Upper lobe of left lung (tissue), 4 donors: ENCODE results near the gene ANKLE2.

Experiments used
- CTCF ChIP-seq, 6 experiments: fragments of 450-650 bp in 4 of 6; fragments of 200-600 bp in 2 of 6; sonication (generic) in 2 of 6; IDR thresholded peaks; one replicate each; pipeline ENCODE4 v1.5.1; 2016 to 2019; ENCODE audit warnings: antibody characterized with exemption in 6 of 6
- EP300 ChIP-seq, 4 donors: sonication (generic); formaldehyde crosslinking; IDR thresholded peaks; one replicate each; pipeline ENCODE4 v1.5.1; 2017; ENCODE audit warnings: antibody characterized with exemption in 4 of 4, control low read depth in 2 of 4
- POLR2AphosphoS5 ChIP-seq, 2 donors: sonication (generic); formaldehyde crosslinking; IDR thresholded peaks; one replicate each; pipeline ENCODE4 v1.5.1; 2017; ENCODE audit warnings: antibody characterized with exemption in 2 of 2

GRCh38 chr12:132765361-132765760, 3.7 kb upstream of the ANKLE2 start:
- TF ChIP-seq CTCF (IDR thresholded peaks at IDR 0.05): no peak
- no peak for TF ChIP-seq EP300 (IDR thresholded peaks at IDR 0.05)
- no peak for TF ChIP-seq POLR2AphosphoS5 (IDR thresholded peaks at IDR 0.05)
